HG03354 (cell line): Measurements from ENCODE around the gene SHMT2.
A peak's percentile ranks its signal among the peaks of the same experiment; 100 is the strongest.

Experiments used
- ATAC-seq: cut with Tn5 transposase; IDR thresholded peaks from one replicate; pipeline ENCODE4 v1.9.1; 2021; ENCODE audit warnings: mild to moderate bottlenecking; ENCODE audit not compliant: unreplicated experiment, poor library complexity, severe bottlenecking

The SHMT2 gene

GRCh38 chr12:57224278-57224972, 5.1 kb upstream of the SHMT2 start:
- no peak for ATAC-seq

- ATAC-seq = peak; percentile 46
Observed at GRCh38 chr12:57224973-57225679, 4.4 kb upstream of the SHMT2 start.

GRCh38 chr12:57225680-57226210, 3.8 kb upstream of the SHMT2 start:
- ATAC-seq = no peak

GRCh38 chr12:57226588-57227314, 2.8 kb upstream of the SHMT2 start:
- ATAC-seq = no peak

- no peak for ATAC-seq
Observed at GRCh38 chr12:57227315-57228115, 2.0 kb upstream of the SHMT2 start.

- peak; percentile 7 for ATAC-seq
Observed at GRCh38 chr12:57229046-57229633, 371 bp upstream of the SHMT2 start.

GRCh38 chr12:57230381-57231155, 1.1 kb downstream of the SHMT2 start:
- no peak for ATAC-seq

GRCh38 chr12:57231276-57232021, 1.9 kb downstream of the SHMT2 start:
- no peak for ATAC-seq

- ATAC-seq = no peak
Observed at GRCh38 chr12:57232156-57232756, 2.7 kb downstream of the SHMT2 start.

GRCh38 chr12:57233357-57234232, 4.1 kb downstream of the SHMT2 start:
- ATAC-seq = no peak

GRCh38 chr12:57234233-57234570, 4.7 kb downstream of the SHMT2 start:
- no peak for ATAC-seq

GRCh38 chr12:57234571-57235016, 5.1 kb downstream of the SHMT2 start:
- ATAC-seq = no peak

GRCh38 chr12:57235017-57235727, 5.7 kb downstream of the SHMT2 start:
- no peak for ATAC-seq

- ATAC-seq = no peak
Observed at GRCh38 chr12:57235728-57236131, 6.2 kb downstream of the SHMT2 start.

- ATAC-seq = no peak
Observed at GRCh38 chr12:57236201-57236924, 6.9 kb downstream of the SHMT2 start.
